GM12878 (cell line): ENCODE results near the gene ABCA9.

ENCODE experiments used
- NBN ChIP-seq: fragments of 450-650 bp; IDR thresholded peaks from 2 replicates; pipeline ENCODE4 v1.6.1; 2016
- POLR2A ChIP-seq: IDR thresholded peaks from 2 replicates; pipeline ENCODE4 v1.6.1; 2011; ENCODE audit warnings: low read depth, mild to moderate bottlenecking, low read length
- POLR2AphosphoS5 ChIP-seq: IDR thresholded peaks from 2 replicates; pipeline ENCODE4 v1.6.1; 2011; ENCODE audit warnings: mild to moderate bottlenecking, low read length, inconsistent platforms
- RCOR1 ChIP-seq: conservative IDR thresholded peaks from 2 replicates; pipeline ENCODE4 v1.6.1; 2012; ENCODE audit warnings: low read depth, low read length, improper control_type of control experiment
- TCF7 ChIP-seq: IDR thresholded peaks from 2 replicates; pipeline ENCODE4 v1.6.1; 2014; ENCODE audit warnings: antibody characterized with exemption, borderline replicate concordance
- USF1 ChIP-seq: IDR thresholded peaks from 2 replicates; pipeline ENCODE4 v1.6.1; 2011; ENCODE audit warnings: borderline replicate concordance, low read depth, mild to moderate bottlenecking, moderate library complexity, mixed read lengths, low read length; ENCODE audit not compliant: insufficient read depth; ENCODE audit errors: extremely low read length
- ZNF274 ChIP-seq: IDR thresholded peaks from one replicate; pipeline ENCODE4 v1.8.0; 2011; ENCODE audit not compliant: insufficient read length, insufficient read depth
- TF ChIP-seq, protein P1 (sequence below): IDR thresholded peaks from 2 replicates; pipeline ENCODE4 v1.6.1; 2011; ENCODE audit warnings: low read depth, mild to moderate bottlenecking, low read length, moderate library complexity, borderline replicate concordance; ENCODE audit errors: extremely low read depth
- TF ChIP-seq, protein P2 (sequence below), 3 experiments: IDR thresholded peaks in 2 of 3; conservative IDR thresholded peaks in 1 of 3; 2 replicates each; pipeline ENCODE4 v1.5.1; 2011; ENCODE audit warnings: low read depth in 3 of 3, low read length in 3 of 3, mild to moderate bottlenecking in 3 of 3, control low read depth in 2 of 3, moderate library complexity in 2 of 3, inconsistent platforms in 1 of 3, mixed read lengths in 1 of 3; ENCODE audit not compliant: control insufficient read depth in 2 of 3, insufficient read depth in 1 of 3; ENCODE audit errors: extremely low read depth in 1 of 3

DNA sequence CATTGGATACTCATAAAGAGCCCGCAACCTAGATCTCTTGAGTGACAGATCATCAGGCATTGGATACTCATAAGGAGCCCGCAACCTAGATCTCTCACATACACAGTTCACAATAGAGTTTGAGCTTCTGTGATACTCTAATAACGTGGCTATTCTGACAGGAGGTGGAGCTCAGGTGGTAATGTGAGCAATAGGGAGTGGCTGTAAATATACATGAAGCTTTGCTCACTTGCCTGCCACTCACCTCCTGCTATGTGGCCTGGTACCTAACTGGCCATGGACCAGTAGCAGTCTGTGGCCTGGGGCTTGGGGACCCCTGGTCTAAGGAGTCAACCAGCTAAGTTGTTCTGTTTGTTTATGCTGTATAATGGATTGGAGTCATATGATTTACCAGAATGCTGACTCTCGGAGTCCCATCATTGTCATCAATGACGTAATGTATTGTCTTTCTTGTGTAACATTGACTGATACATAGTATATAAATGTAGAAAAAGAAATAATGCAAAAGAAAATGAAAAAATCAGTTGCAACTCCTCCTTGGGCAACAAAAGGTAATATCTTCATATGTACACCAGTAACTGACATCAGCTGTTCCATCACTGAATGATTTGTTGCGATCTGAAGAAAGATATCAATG lies 17.5 kb downstream of the ABCA9 start:
- TF ChIP-seq POLR2A (no peak), POLR2AphosphoS5 (no peak), ZNF274 (no peak), USF1 (no peak), RCOR1 (no peak), NBN (no peak), TCF7 (no peak)
- TF ChIP-seq, protein P1, sequence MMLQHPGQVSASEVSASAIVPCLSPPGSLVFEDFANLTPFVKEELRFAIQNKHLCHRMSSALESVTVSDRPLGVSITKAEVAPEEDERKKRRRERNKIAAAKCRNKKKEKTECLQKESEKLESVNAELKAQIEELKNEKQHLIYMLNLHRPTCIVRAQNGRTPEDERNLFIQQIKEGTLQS: no peak
- TF ChIP-seq, protein P2, sequence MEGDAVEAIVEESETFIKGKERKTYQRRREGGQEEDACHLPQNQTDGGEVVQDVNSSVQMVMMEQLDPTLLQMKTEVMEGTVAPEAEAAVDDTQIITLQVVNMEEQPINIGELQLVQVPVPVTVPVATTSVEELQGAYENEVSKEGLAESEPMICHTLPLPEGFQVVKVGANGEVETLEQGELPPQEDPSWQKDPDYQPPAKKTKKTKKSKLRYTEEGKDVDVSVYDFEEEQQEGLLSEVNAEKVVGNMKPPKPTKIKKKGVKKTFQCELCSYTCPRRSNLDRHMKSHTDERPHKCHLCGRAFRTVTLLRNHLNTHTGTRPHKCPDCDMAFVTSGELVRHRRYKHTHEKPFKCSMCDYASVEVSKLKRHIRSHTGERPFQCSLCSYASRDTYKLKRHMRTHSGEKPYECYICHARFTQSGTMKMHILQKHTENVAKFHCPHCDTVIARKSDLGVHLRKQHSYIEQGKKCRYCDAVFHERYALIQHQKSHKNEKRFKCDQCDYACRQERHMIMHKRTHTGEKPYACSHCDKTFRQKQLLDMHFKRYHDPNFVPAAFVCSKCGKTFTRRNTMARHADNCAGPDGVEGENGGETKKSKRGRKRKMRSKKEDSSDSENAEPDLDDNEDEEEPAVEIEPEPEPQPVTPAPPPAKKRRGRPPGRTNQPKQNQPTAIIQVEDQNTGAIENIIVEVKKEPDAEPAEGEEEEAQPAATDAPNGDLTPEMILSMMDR (IDR thresholded peaks at IDR 0.05 in 2 of 3, conservative IDR thresholded peaks at IDR 0.05 in 1 of 3; ENCODE audit: control insufficient read depth in 2 of 3, extremely low read depth in 1 of 3, insufficient read depth in 1 of 3, low read depth in 3 of 3, low read length in 3 of 3): no peak
